Activated CD4-positive, alpha-beta T cell treated with anti-CD3 and anti-CD28 coated beads, Interleukin-2, amount 10 ng/mL, durations not matched to agents 24 days and 14 days (primary cell): ENCODE measurements around the gene NCAPG2. TPM values are rescaled to one million over a fixed set of nuclear protein-coding genes. Genes with fewer than 3 reads are reported as not detected.
"Not testable (repeated sequence)": the region's sequence is repeated elsewhere in the genome, so short reads cannot be mapped to it uniquely, and the experiment has no call there.

Experiments
- DNase-seq: peaks from one replicate; pipeline ENCODE4 v3.0.0; 2022
- H3K27ac Mint-ChIP-seq: one replicate; pipeline ENCODE4 v1.8.0; 2022; ENCODE audit warnings: mild to moderate bottlenecking, mixed read lengths
- H3K27me3 Mint-ChIP-seq: one replicate; pipeline ENCODE4 v1.8.0; 2022; ENCODE audit warnings: mixed read lengths
- H3K36me3 Mint-ChIP-seq: one replicate; pipeline ENCODE4 v1.8.0; 2022; ENCODE audit warnings: low read depth, mild to moderate bottlenecking, mixed read lengths
- H3K4me1 Mint-ChIP-seq: one replicate; pipeline ENCODE4 v1.8.0; 2021; ENCODE audit warnings: mixed read lengths
- H3K4me3 Mint-ChIP-seq: one replicate; pipeline ENCODE4 v1.8.0; 2022; ENCODE audit warnings: mild to moderate bottlenecking, moderate library complexity, mixed read lengths
- H3K9me3 Mint-ChIP-seq: one replicate; pipeline ENCODE4 v1.8.0; 2021; ENCODE audit warnings: mixed read lengths
- intact Hi-C: fragments of 100-400 bp; cut with micrococcal nuclease; formaldehyde crosslinking; loops from one replicate; pipeline ENCODE4 v1.15.1; 2023
- total RNA-seq: library from RNA; stranded (reverse); gene quantifications from 2 replicates; pipeline ENCODE4 v1.2.3, GENCODE V29; 2022

The NCAPG2 gene
- total RNA-seq, 1 donor from 2014 or later: 96.3 TPM

GRCh38 chr7:158694650-158695049 lies 10.0 kb downstream of the NCAPG2 start:
- peaks cover 68% of the 10 kb centered on the region for H3K36me3 Mint-ChIP-seq
- H3K4me3 Mint-ChIP-seq: no peak overlapping the region
- DNase-seq: no peak
- H3K27ac Mint-ChIP-seq: peak overlapping the region; percentile 20
- intact Hi-C loops: no loop called here
- peaks cover 41% of the 10 kb centered on the region for H3K4me1 Mint-ChIP-seq
- H3K27me3 Mint-ChIP-seq: no peaks in the 10 kb centered on the region
- H3K9me3 Mint-ChIP-seq: no peaks in the 10 kb centered on the region

GRCh38 chr7:158689488-158689887 lies 15.1 kb downstream of the NCAPG2 start:
- intact Hi-C loops: no loop called here
- peaks cover 59% of the 10 kb centered on the region for H3K36me3 Mint-ChIP-seq
- no peak overlapping the region for H3K27ac Mint-ChIP-seq
- H3K4me1 Mint-ChIP-seq: peaks cover 9% of the 10 kb centered on the region
- no peak overlapping the region for H3K4me3 Mint-ChIP-seq
- H3K9me3 Mint-ChIP-seq: no peaks in the 10 kb centered on the region
- no peaks in the 10 kb centered on the region for H3K27me3 Mint-ChIP-seq
- DNase-seq: no peak

- no peaks in the 10 kb centered on the region for H3K27me3 Mint-ChIP-seq
- H3K27ac Mint-ChIP-seq: no peak overlapping the region
- intact Hi-C loops: no loop called here
- no peaks in the 10 kb centered on the region for H3K9me3 Mint-ChIP-seq
- no peak for DNase-seq
- peaks cover 5% of the 10 kb centered on the region for H3K4me1 Mint-ChIP-seq
- H3K36me3 Mint-ChIP-seq: peaks cover 62% of the 10 kb centered on the region
- H3K4me3 Mint-ChIP-seq: no peak overlapping the region
Measured at GRCh38 chr7:158687406-158687805, 17.2 kb downstream of the NCAPG2 start.

GRCh38 chr7:158685693-158686092 lies 18.9 kb downstream of the NCAPG2 start:
- intact Hi-C loops: no loop called here
- no peak overlapping the region for H3K4me3 Mint-ChIP-seq
- H3K27me3 Mint-ChIP-seq: no peaks in the 10 kb centered on the region
- H3K27ac Mint-ChIP-seq: no peak overlapping the region
- peaks cover 58% of the 10 kb centered on the region for H3K36me3 Mint-ChIP-seq
- peaks cover 4% of the 10 kb centered on the region for H3K4me1 Mint-ChIP-seq
- H3K9me3 Mint-ChIP-seq: no peaks in the 10 kb centered on the region
- no peak for DNase-seq

GRCh38 chr7:158684329-158684728 lies 20.3 kb downstream of the NCAPG2 start:
- DNase-seq: no peak
- H3K36me3 Mint-ChIP-seq: peaks cover 56% of the 10 kb centered on the region
- H3K27me3 Mint-ChIP-seq: no peaks in the 10 kb centered on the region
- intact Hi-C loops: no loop called here
- H3K27ac Mint-ChIP-seq: no peak overlapping the region
- H3K9me3 Mint-ChIP-seq: no peaks in the 10 kb centered on the region
- H3K4me1 Mint-ChIP-seq: peaks cover 4% of the 10 kb centered on the region
- H3K4me3 Mint-ChIP-seq: no peak overlapping the region

- Mint-ChIP-seq H3K4me1 (peaks cover 4% of the 10 kb centered on the region), H3K27me3 (no peaks in the 10 kb centered on the region), H3K36me3 (peaks cover 56% of the 10 kb centered on the region), H3K9me3 (no peaks in the 10 kb centered on the region), H3K27ac (no peak overlapping the region), H3K4me3 (no peak overlapping the region)
- intact Hi-C loops: no loop called here
- no peak for DNase-seq
Measured at GRCh38 chr7:158683541-158683940, 21.1 kb downstream of the NCAPG2 start.

- DNase-seq: no peak
- H3K27me3 Mint-ChIP-seq: no peaks in the 10 kb centered on the region
- intact Hi-C loops: no loop called here
- no peak overlapping the region for H3K4me3 Mint-ChIP-seq
- peaks cover 52% of the 10 kb centered on the region for H3K36me3 Mint-ChIP-seq
- no peak overlapping the region for H3K27ac Mint-ChIP-seq
- peaks cover 4% of the 10 kb centered on the region for H3K4me1 Mint-ChIP-seq
- H3K9me3 Mint-ChIP-seq: no peaks in the 10 kb centered on the region
Measured at GRCh38 chr7:158682456-158682855, 22.1 kb downstream of the NCAPG2 start.

- no peak overlapping the region for H3K4me3 Mint-ChIP-seq
- no peak overlapping the region for H3K27ac Mint-ChIP-seq
- peaks cover 15% of the 10 kb centered on the region for H3K4me1 Mint-ChIP-seq
- intact Hi-C loops: no loop called here
- H3K36me3 Mint-ChIP-seq: peaks cover 54% of the 10 kb centered on the region
- no peaks in the 10 kb centered on the region for H3K27me3 Mint-ChIP-seq
- no peaks in the 10 kb centered on the region for H3K9me3 Mint-ChIP-seq
- DNase-seq: no peak
Measured at GRCh38 chr7:158680754-158681153, 23.9 kb downstream of the NCAPG2 start.

GRCh38 chr7:158676906-158677305 lies 27.7 kb downstream of the NCAPG2 start:
- intact Hi-C loops: no loop called here
- no peak for DNase-seq
- Mint-ChIP-seq H3K4me1 (peaks cover 22% of the 10 kb centered on the region), H3K27me3 (no peaks in the 10 kb centered on the region), H3K9me3 (no peaks in the 10 kb centered on the region), H3K27ac (peak overlapping the region; percentile 46), H3K4me3 (no peak overlapping the region), H3K36me3 (peaks cover 61% of the 10 kb centered on the region)

- Mint-ChIP-seq H3K4me3 (no peak overlapping the region), H3K36me3 (peaks cover 65% of the 10 kb centered on the region), H3K27me3 (no peaks in the 10 kb centered on the region), H3K9me3 (no peaks in the 10 kb centered on the region), H3K4me1 (peaks cover 22% of the 10 kb centered on the region), H3K27ac (peak overlapping the region; percentile 79)
- no peak for DNase-seq
- intact Hi-C loops: no loop called here
Measured at GRCh38 chr7:158676171-158676840, 28.3 kb downstream of the NCAPG2 start.

GRCh38 chr7:158672975-158673374 lies 31.6 kb downstream of the NCAPG2 start:
- Mint-ChIP-seq H3K4me3 (no peak overlapping the region), H3K36me3 (peaks cover 60% of the 10 kb centered on the region)
- intact Hi-C loops: no loop called here

GRCh38 chr7:158668086-158668485 lies 36.5 kb downstream of the NCAPG2 start:
- peaks cover 51% of the 10 kb centered on the region for H3K36me3 Mint-ChIP-seq
- intact Hi-C loops, H3K9me3 Mint-ChIP-seq: not testable (repeated sequence)

More at GRCh38 chr7:158672975-158673374, 31.6 kb downstream of the NCAPG2 start:
- Mint-ChIP-seq H3K27ac (peak overlapping the region; percentile 55), H3K27me3 (no peaks in the 10 kb centered on the region), H3K4me1 (peaks cover 20% of the 10 kb centered on the region), H3K9me3 (no peaks in the 10 kb centered on the region)
- DNase-seq: no peak

GRCh38 chr7:158666966-158667678 lies 37.5 kb downstream of the NCAPG2 start:
- H3K27ac Mint-ChIP-seq, H3K4me3 Mint-ChIP-seq, intact Hi-C loops, H3K27me3 Mint-ChIP-seq, DNase-seq, H3K4me1 Mint-ChIP-seq, H3K9me3 Mint-ChIP-seq: not testable (repeated sequence)
- H3K36me3 Mint-ChIP-seq: peaks cover 53% of the 10 kb centered on the region

More at GRCh38 chr7:158668086-158668485, 36.5 kb downstream of the NCAPG2 start:
- not testable (repeated sequence) for DNase-seq, H3K27ac Mint-ChIP-seq, H3K4me3 Mint-ChIP-seq, H3K27me3 Mint-ChIP-seq
- peaks cover 11% of the 10 kb centered on the region for H3K4me1 Mint-ChIP-seq

GRCh38 chr7:158666401-158666800 lies 38.2 kb downstream of the NCAPG2 start:
- H3K9me3 Mint-ChIP-seq: no peaks in the 10 kb centered on the region
- no peak overlapping the region for H3K27ac Mint-ChIP-seq
- intact Hi-C loops: no loop called here
- H3K4me1 Mint-ChIP-seq: peaks cover 9% of the 10 kb centered on the region
- peaks cover 52% of the 10 kb centered on the region for H3K36me3 Mint-ChIP-seq
- DNase-seq: no peak
- no peaks in the 10 kb centered on the region for H3K27me3 Mint-ChIP-seq
- no peak overlapping the region for H3K4me3 Mint-ChIP-seq
